ENCODE data around the gene NUBP1.
"Not testable (repeated sequence)": the region's sequence is repeated elsewhere in the genome, so short reads cannot be mapped to it uniquely, and the experiment has no call there.

Gene NUBP1

GRCh38 chr16:10787304-10787703 is 43.7 kb downstream of the NUBP1 start:
- Histone ChIP-seq H3K27me3 (ENCODE audit: low read length) (no peaks in the 10 kb centered on the region), H3K9me3 (ENCODE audit: insufficient read depth, low read length) (0 out of 2 replicates have a peak, but pooled peaks cover 4% of the 10 kb centered on the region), H3K79me2 (ENCODE audit: insufficient read depth, low read length) (no peaks in the 10 kb centered on the region), H3K9ac (ENCODE audit: low read length) (no peak overlapping the region), H3K4me2 (ENCODE audit: low read depth, low read length, poor library complexity, severe bottlenecking) (peak overlapping the region; percentile 11), H4K20me1 (ENCODE audit: low read depth, low read length) (no peaks in the 10 kb centered on the region), H3K36me3 (ENCODE audit: low read length) (no peaks in the 10 kb centered on the region; the same call in 1 of the 2 replicates), H3K4me3 (ENCODE audit: insufficient read depth, low read length, poor library complexity, severe bottlenecking) (no peak overlapping the region), H3K9me2 (replicated peaks; ENCODE audit: insufficient read depth, low read length) (no peaks in the 10 kb centered on the region), H2AFZ (ENCODE audit: low read depth, low read length, severe bottlenecking) (peak overlapping the region; percentile 23), H3F3A (ENCODE audit: insufficient read depth) (peaks cover 6% of the 10 kb centered on the region; the same call in 1 of the 2 replicates), H3K27ac (ENCODE audit: low read depth, low read length) (no peak overlapping the region)
- TF ChIP-seq CTCF (IDR thresholded peaks at IDR 0.05; ENCODE audit: insufficient read depth, low read length, poor library complexity, severe bottlenecking) (no peak), EZH2phosphoT487 (conservative IDR thresholded peaks at IDR 0.05; ENCODE audit: low read length) (no peak)

- not testable (repeated sequence) for H3K9me3 ChIP-seq (ENCODE audit: insufficient read depth, low read length); H3K4me2 ChIP-seq (ENCODE audit: low read depth, low read length, poor library complexity, severe bottlenecking); H3F3A ChIP-seq (ENCODE audit: insufficient read depth); H3K79me2 ChIP-seq (ENCODE audit: insufficient read depth, low read length); H3K36me3 ChIP-seq (ENCODE audit: low read length); H3K4me3 ChIP-seq (ENCODE audit: insufficient read depth, low read length, poor library complexity, severe bottlenecking); H3K27ac ChIP-seq (ENCODE audit: low read depth, low read length); H3K27me3 ChIP-seq (ENCODE audit: low read length); H3K9me2 ChIP-seq (replicated peaks; ENCODE audit: insufficient read depth, low read length); H2AFZ ChIP-seq (ENCODE audit: low read depth, low read length, severe bottlenecking); H3K9ac ChIP-seq (ENCODE audit: low read length); H4K20me1 ChIP-seq (ENCODE audit: low read depth, low read length)
Measured at GRCh38 chr16:10788630-10789029, 45.0 kb downstream of the NUBP1 start.

GRCh38 chr16:10791048-10791447 is 47.4 kb downstream of the NUBP1 start:
- H3K79me2 ChIP-seq (ENCODE audit: insufficient read depth, low read length), result no peaks in the 10 kb centered on the region
- no peak overlapping the region for H3K9ac ChIP-seq (ENCODE audit: low read length)

More at GRCh38 chr16:10791048-10791447, 47.4 kb downstream of the NUBP1 start:
- no peak for TF ChIP-seq EZH2phosphoT487 (conservative IDR thresholded peaks at IDR 0.05; ENCODE audit: low read length)
- TF ChIP-seq CTCF (IDR thresholded peaks at IDR 0.05; ENCODE audit: insufficient read depth, low read length, poor library complexity, severe bottlenecking), result no peak
- no peak overlapping the region for H2AFZ ChIP-seq (ENCODE audit: low read depth, low read length, severe bottlenecking)
- H3K27ac ChIP-seq (ENCODE audit: low read depth, low read length), result peak overlapping the region; percentile 67
- H3K9me2 ChIP-seq (replicated peaks; ENCODE audit: insufficient read depth, low read length), result no peaks in the 10 kb centered on the region
- no peak overlapping the region for H3K4me3 ChIP-seq (ENCODE audit: insufficient read depth, low read length, poor library complexity, severe bottlenecking)
- H4K20me1 ChIP-seq (ENCODE audit: low read depth, low read length), result no peaks in the 10 kb centered on the region
- peaks cover 6% of the 10 kb centered on the region; the same call in 1 of the 2 replicates for H3F3A ChIP-seq (ENCODE audit: insufficient read depth)
- peak overlapping the region; percentile 17 for H3K4me2 ChIP-seq (ENCODE audit: low read depth, low read length, poor library complexity, severe bottlenecking)
- H3K36me3 ChIP-seq (ENCODE audit: low read length), result no peaks in the 10 kb centered on the region; the same call in 1 of the 2 replicates
- H3K27me3 ChIP-seq (ENCODE audit: low read length), result no peaks in the 10 kb centered on the region
- 0 out of 2 replicates have a peak, but pooled peaks cover 6% of the 10 kb centered on the region for H3K9me3 ChIP-seq (ENCODE audit: insufficient read depth, low read length)
